Adrenal gland (tissue), 12 donors: ENCODE results near the gene DNM1. TPM values are rescaled to one million over a fixed set of nuclear protein-coding genes. Genes with fewer than 3 reads are reported as not detected.

Experiments used
- DNase-seq, 7 donors: peaks; one replicate each; pipeline ENCODE4 v3.0.0-alpha.2; 2019 to 2020
- H3K27ac ChIP-seq, 5 donors: fragments of 200-600 bp; sonication (generic) in 4 of 5; 1 replicate in 3 of 5; 2 replicates in 2 of 5; pipeline versions ENCODE4 v1.5.1 to v1.8.0; 2016 to 2020; ENCODE audit warnings: mild to moderate bottlenecking in 1 of 5
- H3K27me3 ChIP-seq: fragments of 200-600 bp; 2 replicates; pipeline ENCODE4 v1.8.0; 2021
- H3K36me3 ChIP-seq, 2 donors: fragments of 200-600 bp; replicated peaks in 1 of 2; 1 replicate in 1 of 2; 2 replicates in 1 of 2; pipeline versions ENCODE4 v1.5.1 to v1.8.0; 2018 to 2022
- H3K4me1 ChIP-seq, 2 donors: fragments of 200-600 bp; replicated peaks in 1 of 2; 1 replicate in 1 of 2; 2 replicates in 1 of 2; pipeline versions ENCODE4 v1.5.1 to v1.8.0; 2018 to 2021
- H3K4me3 ChIP-seq, 4 donors: fragments of 200-600 bp; sonication (generic) in 3 of 4; one replicate each; pipeline ENCODE4 v1.5.1; 2016 to 2018
- H3K9me3 ChIP-seq, 3 donors: fragments of 200-600 bp; sonication (generic) in 1 of 3; replicated peaks in 1 of 3; 1 replicate in 2 of 3; 2 replicates in 1 of 3; pipeline versions ENCODE4 v1.5.1 to v1.8.0; 2016 to 2021
- POLR2A ChIP-seq, 2 donors: fragments of 450-650 bp; IDR thresholded peaks; one replicate each; pipeline ENCODE4 v1.6.1; 2017; ENCODE audit warnings: antibody characterized with exemption in 2 of 2, mild to moderate bottlenecking in 2 of 2, moderate library complexity in 1 of 2
- WGBS, 4 donors: extraction: QIAGEN DNeasy Blood & Tissue Kit in 2 of 4; methylation state at CpG; one replicate each; pipeline versions ENCODE4 v1.1.5 to v1.1.7; 2013 to 2017; 5-methylcytosine and 5-hydroxymethylcytosine counted together
- intact Hi-C, 2 donors: fragments of 100-400 bp; cut with DNase I; formaldehyde crosslinking; loops; one replicate each; pipeline versions ENCODE4 v1.14.1 to v1.15.0; 2022 to 2023
- polyA plus RNA-seq, 3 donors: library from polyadenylated mRNA; stranded (reverse); fragments of 200-250 nt in 2 of 3; fragments of 350-450 nt in 1 of 3; fragmentation: Illumina TruSeq in 1 of 3; extraction: RNeasy Lipid Tissue Mini Kit (QIAGEN cat#74804) in 1 of 3; gene quantifications; one replicate each; pipeline ENCODE4 v1.2.3, GENCODE V29; 2013 to 2014
- total RNA-seq, 9 donors: library from RNA; depleted of rRNA in 4 of 9; stranded (reverse); fragments of >200 nt in 4 of 9; fragments of 120-200 nt in 1 of 9; fragmentation: NEBNext Ultra II Directional in 1 of 9; extraction: Animal tissue kit (Norgen Biotek cat#: 25700) in 1 of 9; gene quantifications; one replicate each; pipeline versions ENCODE4 v1.1.0 to v1.2.4, GENCODE V29; 2013 to 2023
- TF ChIP-seq, protein P1 (sequence below), 6 experiments: fragments of 450-650 bp in 4 of 6; fragments of 200-600 bp in 2 of 6; sonication (generic) in 1 of 6; IDR thresholded peaks; 1 replicate in 5 of 6; 2 replicates in 1 of 6; pipeline versions ENCODE4 v1.5.1 to v1.8.0; 2016 to 2021; ENCODE audit warnings: antibody characterized with exemption in 6 of 6, mild to moderate bottlenecking in 2 of 6, moderate library complexity in 1 of 6
- donor health status: healthy with polysubstance abuse.
- donor health status: Bipolar disorder and iron deficiency.
- donor health status: DM: yes; HTN: yes; CAD: no.
- donor health status: DM: no; HTN: no; CAD: no.
- donor health status: DM: no; HTN: no; CAD: no.
- donor health status: DM: yes; HTN: yes; CAD: no.

DNM1 gene
- total and polyA plus RNA-seq, 12 donors: 2.4 to 44.3 (median 12.2) TPM

- TF ChIP-seq, protein P1, sequence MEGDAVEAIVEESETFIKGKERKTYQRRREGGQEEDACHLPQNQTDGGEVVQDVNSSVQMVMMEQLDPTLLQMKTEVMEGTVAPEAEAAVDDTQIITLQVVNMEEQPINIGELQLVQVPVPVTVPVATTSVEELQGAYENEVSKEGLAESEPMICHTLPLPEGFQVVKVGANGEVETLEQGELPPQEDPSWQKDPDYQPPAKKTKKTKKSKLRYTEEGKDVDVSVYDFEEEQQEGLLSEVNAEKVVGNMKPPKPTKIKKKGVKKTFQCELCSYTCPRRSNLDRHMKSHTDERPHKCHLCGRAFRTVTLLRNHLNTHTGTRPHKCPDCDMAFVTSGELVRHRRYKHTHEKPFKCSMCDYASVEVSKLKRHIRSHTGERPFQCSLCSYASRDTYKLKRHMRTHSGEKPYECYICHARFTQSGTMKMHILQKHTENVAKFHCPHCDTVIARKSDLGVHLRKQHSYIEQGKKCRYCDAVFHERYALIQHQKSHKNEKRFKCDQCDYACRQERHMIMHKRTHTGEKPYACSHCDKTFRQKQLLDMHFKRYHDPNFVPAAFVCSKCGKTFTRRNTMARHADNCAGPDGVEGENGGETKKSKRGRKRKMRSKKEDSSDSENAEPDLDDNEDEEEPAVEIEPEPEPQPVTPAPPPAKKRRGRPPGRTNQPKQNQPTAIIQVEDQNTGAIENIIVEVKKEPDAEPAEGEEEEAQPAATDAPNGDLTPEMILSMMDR (IDR thresholded peaks at IDR 0.05): peak in 1 of 6 experiments; percentile 38
- TF ChIP-seq POLR2A (IDR thresholded peaks at IDR 0.05): peak in 1 of 2 donors; percentile 81
- H3K4me3 ChIP-seq: peak overlapping the region in 1 of 4 donors; percentile 93
- 12 to 56% (median 21%) methylated on average over 14 to 56 of the region's 56 CpGs for WGBS, 4 donors
- peak overlapping the region; percentile 7 to 87 (median 77) for H3K27ac ChIP-seq
- peaks cover 13 to 20% of the 10 kb centered on the region in 2 donors for H3K4me1 ChIP-seq
- peaks cover 0 to 20% of the 10 kb centered on the region in 2 donors for H3K36me3 ChIP-seq
- peak; percentile 79 to 96 (median 94) for DNase-seq
- intact Hi-C loops: no loop called here
- no peaks in the 10 kb centered on the region for H3K27me3 ChIP-seq
- H3K9me3 ChIP-seq: no peaks in the 10 kb centered on the region
Measured at GRCh38 chr9:128192601-128193371, 10.4 kb upstream of the DNM1 start.

- peaks cover 0 to 13% of the 10 kb centered on the region in 2 donors for H3K36me3 ChIP-seq
- peaks cover 13 to 20% of the 10 kb centered on the region in 2 donors for H3K4me1 ChIP-seq
- H3K9me3 ChIP-seq: no peaks in the 10 kb centered on the region
- peak overlapping the region in 4 of 5 donors; percentile 59 to 81 (median 72) for H3K27ac ChIP-seq
- TF ChIP-seq POLR2A (IDR thresholded peaks at IDR 0.05): no peak
- TF ChIP-seq, protein P1 (IDR thresholded peaks at IDR 0.05): no peak
- WGBS, 4 donors: 80 to 86% (median 83%) methylated on average over 13 to 14 of the region's 14 CpGs
- H3K4me3 ChIP-seq: no peak overlapping the region
- H3K27me3 ChIP-seq: no peaks in the 10 kb centered on the region
- intact Hi-C loops: no loop called here
- DNase-seq: no peak
Measured at GRCh38 chr9:128193469-128194096, 9.6 kb upstream of the DNM1 start.

DNA sequence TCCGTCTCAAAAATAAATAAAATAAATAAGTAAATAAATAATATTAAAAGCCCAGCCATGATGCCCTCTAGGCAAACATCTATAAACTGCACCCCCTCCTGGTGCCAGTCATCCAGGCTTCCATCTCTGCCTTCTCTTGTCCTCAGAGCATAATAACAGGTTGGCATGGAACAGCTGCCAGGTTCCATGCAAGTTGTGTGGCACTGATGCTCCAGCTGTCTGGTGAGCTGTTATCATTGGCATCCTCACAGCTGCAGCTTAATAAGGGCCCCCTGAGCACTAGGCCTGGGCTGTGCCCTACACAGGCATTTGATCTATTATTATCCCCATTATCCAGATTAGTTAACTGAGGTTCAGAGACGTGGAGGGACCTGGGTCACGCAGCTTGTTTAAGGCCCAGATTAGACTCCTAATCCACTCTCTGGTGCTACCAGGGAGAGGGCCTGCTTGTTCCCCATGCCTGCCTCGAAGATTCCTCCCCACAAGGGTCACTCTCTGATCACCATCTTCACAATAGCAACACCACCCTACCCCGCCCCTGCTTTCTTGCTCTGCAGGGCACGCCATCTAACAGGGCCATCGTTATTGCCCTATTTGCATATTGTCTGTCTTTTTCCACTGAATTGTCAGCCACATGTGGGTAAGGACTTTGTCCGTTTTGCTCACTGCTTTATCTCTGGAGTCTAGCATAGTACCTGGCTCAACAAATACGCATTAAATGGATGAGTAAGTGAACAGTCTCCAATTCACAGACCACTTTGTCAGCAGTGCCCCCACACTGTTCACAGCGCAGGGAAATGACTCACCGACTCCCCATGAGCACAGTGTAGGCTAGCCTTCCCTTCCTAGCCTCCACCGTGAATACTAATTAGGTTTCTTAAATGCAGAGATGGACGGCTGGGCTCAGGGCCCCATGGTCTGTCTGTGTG, 1.5 kb upstream of the DNM1 start:
- TF ChIP-seq, protein P1 (IDR thresholded peaks at IDR 0.05): no peak
- TF ChIP-seq POLR2A (IDR thresholded peaks at IDR 0.05): no peak
- intact Hi-C loops: no loop called here
- Histone ChIP-seq H3K27ac (no peak overlapping the region), H3K4me3 (no peak overlapping the region), H3K4me1 (peaks cover 12 to 16% of the 10 kb centered on the region in 2 donors), H3K9me3 (no peaks in the 10 kb centered on the region), H3K27me3 (no peaks in the 10 kb centered on the region), H3K36me3 (no peaks in the 10 kb centered on the region)
- DNase-seq: no peak
- 83 to 90% (median 87%) methylated on average over 13 of the region's 13 CpGs for WGBS, 4 donors

DNA sequence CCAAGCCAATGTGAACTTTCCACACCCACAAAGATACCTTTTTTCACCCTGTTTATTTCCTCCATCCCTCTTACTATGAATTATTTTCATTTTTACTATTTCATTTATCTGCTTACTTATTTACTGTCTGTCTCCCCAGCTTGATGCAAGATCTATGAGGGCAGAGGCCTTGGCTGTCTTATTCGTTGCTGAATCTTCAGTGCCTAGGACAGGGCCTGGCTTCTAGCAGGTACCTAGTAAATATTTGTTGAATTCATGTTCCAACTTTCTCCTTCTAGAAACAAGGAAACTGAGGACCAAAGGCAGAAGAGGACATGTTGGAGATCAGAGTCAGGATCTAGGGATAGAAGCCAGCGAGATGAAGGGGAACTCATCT, 543 bp upstream of the DNM1 start:
- intact Hi-C loops: no loop called here
- H3K4me1 ChIP-seq: peaks cover 12 to 16% of the 10 kb centered on the region in 2 donors
- DNase-seq: no peak
- no peak overlapping the region for H3K27ac ChIP-seq
- 9 to 17% (median 11%) methylated on average over 2 of the region's 2 CpGs for WGBS, 4 donors
- no peak for TF ChIP-seq POLR2A (IDR thresholded peaks at IDR 0.05)
- TF ChIP-seq, protein P1 (IDR thresholded peaks at IDR 0.05): no peak
- H3K4me3 ChIP-seq: no peak overlapping the region
- H3K27me3 ChIP-seq: no peaks in the 10 kb centered on the region
- H3K36me3 ChIP-seq: no peaks in the 10 kb centered on the region
- H3K9me3 ChIP-seq: no peaks in the 10 kb centered on the region
